Mesenchymal stem cell (in vitro differentiated cells and primary cell): ENCODE results near the gene EEF2KMT.
A peak's percentile ranks its signal among the peaks of the same experiment; 100 is the strongest.

Experiments used
- DNase-seq: peaks from one replicate; pipeline ENCODE4 v3.0.0-alpha.2; 2013
- H2AFZ ChIP-seq: one replicate; pipeline ENCODE4 v1.6.1; 2013; ENCODE audit warnings: low read depth, mild to moderate bottlenecking, control low read depth, inconsistent platforms, low read length, moderate library complexity
- H2AK5ac ChIP-seq: 2 replicates; pipeline ENCODE4 v1.6.1; 2013; ENCODE audit warnings: low read length, moderate library complexity, mild to moderate bottlenecking, inconsistent platforms; ENCODE audit not compliant: severe bottlenecking
- H2BK120ac ChIP-seq: one replicate; pipeline ENCODE4 v1.6.1; 2013; ENCODE audit warnings: low read depth, mild to moderate bottlenecking, inconsistent platforms, low read length, moderate library complexity
- H2BK12ac ChIP-seq, 2 experiments: one replicate each; pipeline ENCODE4 v1.6.1; 2013; ENCODE audit warnings: inconsistent platforms in 2 of 2, low read length in 2 of 2, mild to moderate bottlenecking in 2 of 2, moderate library complexity in 2 of 2, control low read depth in 1 of 2
- H2BK15ac ChIP-seq: one replicate; pipeline ENCODE4 v1.6.1; 2013; ENCODE audit warnings: mild to moderate bottlenecking, low read depth, inconsistent platforms; ENCODE audit not compliant: poor library complexity, severe bottlenecking
- H2BK5ac ChIP-seq: 2 replicates; pipeline ENCODE4 v1.6.1; 2013; ENCODE audit warnings: low read depth, mild to moderate bottlenecking, low read length, control low read depth, inconsistent platforms; ENCODE audit not compliant: poor library complexity, severe bottlenecking
- H3K14ac ChIP-seq, 2 experiments: one replicate each; pipeline ENCODE4 v1.6.1; 2013; ENCODE audit warnings: inconsistent platforms in 2 of 2, low read length in 2 of 2, control low read depth in 1 of 2, mild to moderate bottlenecking in 1 of 2, moderate library complexity in 1 of 2
- H3K18ac ChIP-seq, 2 experiments: one replicate each; pipeline ENCODE4 v1.6.1; 2013; ENCODE audit warnings: inconsistent platforms in 2 of 2, low read length in 2 of 2, control low read depth in 1 of 2, low read depth in 1 of 2, mild to moderate bottlenecking in 1 of 2
- H3K23ac ChIP-seq, 2 experiments: one replicate each; pipeline ENCODE4 v1.6.1; 2013; ENCODE audit warnings: inconsistent platforms in 2 of 2, low read length in 2 of 2, mild to moderate bottlenecking in 2 of 2, moderate library complexity in 2 of 2, control low read depth in 1 of 2
- H3K27ac ChIP-seq: 2 replicates; pipeline ENCODE4 v1.5.1; 2013; ENCODE audit warnings: mild to moderate bottlenecking, moderate library complexity, low read length, control low read depth, inconsistent platforms; ENCODE audit not compliant: poor library complexity, severe bottlenecking
- H3K27me3 ChIP-seq, 2 experiments: 2 replicates each; pipeline versions ENCODE4 v1.6.1 to v1.7.0; 2013; ENCODE audit warnings: low read length in 2 of 2, mild to moderate bottlenecking in 2 of 2, moderate library complexity in 2 of 2, control low read depth in 1 of 2, inconsistent platforms in 1 of 2; ENCODE audit not compliant: control insufficient read depth in 1 of 2, insufficient read depth in 1 of 2
- H3K36me3 ChIP-seq, 2 experiments: 2 replicates each; pipeline versions ENCODE4 v1.6.1 to v1.7.0; 2013; ENCODE audit warnings: low read length in 2 of 2, control low read depth in 1 of 2, inconsistent platforms in 1 of 2, low read depth in 1 of 2, mild to moderate bottlenecking in 1 of 2; ENCODE audit not compliant: insufficient read depth in 2 of 2, control insufficient read depth in 1 of 2
- H3K4ac ChIP-seq, 2 experiments: one replicate each; pipeline ENCODE4 v1.6.1; 2013; ENCODE audit warnings: inconsistent platforms in 2 of 2, low read length in 2 of 2, mild to moderate bottlenecking in 2 of 2, moderate library complexity in 2 of 2, control low read depth in 1 of 2, low read depth in 1 of 2
- H3K4me1 ChIP-seq: 2 replicates; pipeline ENCODE4 v1.6.1; 2013; ENCODE audit warnings: low read depth, low read length, control low read depth; ENCODE audit not compliant: control insufficient read depth, insufficient read depth
- H3K4me2 ChIP-seq: 2 replicates; pipeline ENCODE4 v1.6.1; 2013; ENCODE audit warnings: low read length, mild to moderate bottlenecking, inconsistent platforms; ENCODE audit not compliant: poor library complexity, severe bottlenecking
- H3K4me3 ChIP-seq, 2 experiments: 2 replicates each; pipeline versions ENCODE4 v1.5.1 to v1.7.0; 2013; ENCODE audit warnings: low read length in 2 of 2, mild to moderate bottlenecking in 2 of 2, control low read depth in 1 of 2, low read depth in 1 of 2; ENCODE audit not compliant: insufficient read depth in 1 of 2
- H3K79me1 ChIP-seq: replicated peaks from 2 replicates; pipeline ENCODE4 v1.6.1; 2013; ENCODE audit warnings: mild to moderate bottlenecking, control low read depth, low read length, inconsistent platforms; ENCODE audit not compliant: poor library complexity, severe bottlenecking
- H3K9ac ChIP-seq: 2 replicates; pipeline ENCODE4 v1.7.0; 2013; ENCODE audit warnings: mild to moderate bottlenecking, low read length, moderate library complexity
- H3K9me3 ChIP-seq: 2 replicates; pipeline ENCODE4 v1.7.0; 2013; ENCODE audit warnings: mild to moderate bottlenecking, low read length; ENCODE audit not compliant: control insufficient read depth
- H4K8ac ChIP-seq: one replicate; pipeline ENCODE4 v1.6.1; 2013; ENCODE audit warnings: inconsistent platforms, mild to moderate bottlenecking, low read length, moderate library complexity
- H4K91ac ChIP-seq: one replicate; pipeline ENCODE4 v1.6.1; 2013; ENCODE audit warnings: mild to moderate bottlenecking, low read length, inconsistent platforms
- WGBS: methylation state at CpG from one replicate; pipeline ENCODE4 v1.1.7; 2013; ENCODE audit warnings: mixed read lengths; 5-methylcytosine and 5-hydroxymethylcytosine counted together

Gene EEF2KMT

DNA sequence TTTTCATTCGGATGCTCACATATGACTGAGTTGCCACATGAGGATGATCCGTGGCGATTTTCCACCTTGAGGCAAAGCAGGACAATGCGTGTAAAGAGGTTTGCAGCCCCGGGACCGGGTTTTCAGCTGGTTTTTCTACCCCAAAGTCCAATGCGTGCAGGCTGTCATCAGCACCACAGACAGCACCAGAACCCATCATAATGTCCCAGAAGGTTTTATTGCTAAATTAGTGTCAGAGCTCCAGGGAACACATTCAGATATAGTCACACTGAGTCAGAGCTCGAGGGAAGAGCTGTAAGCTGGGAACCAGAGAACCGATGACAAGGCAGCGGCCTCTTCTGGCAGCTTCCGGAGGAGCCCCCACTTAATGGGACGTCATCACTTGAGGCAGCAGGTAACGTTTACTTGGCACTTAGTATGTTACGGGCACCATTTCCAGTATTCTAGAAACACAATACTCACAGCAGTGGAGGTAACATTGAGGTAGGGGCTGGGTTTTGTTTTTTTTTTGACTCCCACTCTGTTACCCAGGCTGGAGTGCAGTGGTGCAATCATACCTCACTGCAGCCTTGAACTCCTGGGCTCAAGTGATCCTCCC is 54.9 kb downstream of the EEF2KMT start:
- no peak overlapping the region for H2BK120ac ChIP-seq
- no peaks in the 10 kb centered on the region for H3K9me3 ChIP-seq

DNA sequence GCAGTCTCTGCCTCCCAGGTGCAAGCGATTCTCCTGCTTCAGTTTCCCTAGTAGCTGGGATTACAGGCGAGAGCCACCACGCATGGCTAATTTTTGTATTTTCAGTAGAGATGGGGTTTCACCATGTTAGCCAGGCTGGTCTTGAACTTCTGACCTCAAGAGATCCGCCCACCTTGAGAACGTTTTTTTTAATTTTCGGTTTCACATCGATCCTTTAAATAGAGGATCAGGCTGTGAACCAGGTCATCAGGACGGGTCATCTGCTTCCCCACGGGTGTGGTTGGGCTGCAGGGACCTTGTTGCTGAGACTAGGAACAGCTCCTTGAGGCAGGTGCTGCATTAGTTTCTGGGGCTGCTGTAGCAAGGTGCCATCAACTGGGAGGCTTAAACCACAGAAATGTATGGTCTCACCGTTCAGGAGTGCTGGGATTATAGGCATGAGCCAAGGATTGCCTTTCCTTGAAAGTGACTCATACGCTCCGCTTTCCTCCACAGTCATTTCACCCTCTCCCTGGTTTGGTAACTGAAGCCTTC is 55.9 kb downstream of the EEF2KMT start:
- H3K4me2 ChIP-seq: no peak overlapping the region
- 76% methylated on average over 12 of the region's 12 CpGs for WGBS
- peak; percentile 70 for DNase-seq
- H3K9ac ChIP-seq: no peak overlapping the region
- H3K36me3 ChIP-seq: no peaks in the 10 kb centered on the region
- H2BK15ac ChIP-seq: no peak overlapping the region
- no peak overlapping the region for H2AK5ac ChIP-seq
- peaks cover 16 to 21% of the 10 kb centered on the region in 2 experiments for H3K27me3 ChIP-seq
- no peaks in the 10 kb centered on the region for H3K79me1 ChIP-seq
- no peak overlapping the region for H3K18ac ChIP-seq
- H2AFZ ChIP-seq: no peak overlapping the region
- H3K4me1 ChIP-seq: peaks cover 13% of the 10 kb centered on the region
- no peak overlapping the region for H3K4me3 ChIP-seq
- H4K91ac ChIP-seq: no peak overlapping the region
- no peak overlapping the region for H3K23ac ChIP-seq
- no peak overlapping the region for H3K14ac ChIP-seq
- no peak overlapping the region for H2BK120ac ChIP-seq
- no peak overlapping the region for H3K4ac ChIP-seq
- H2BK5ac ChIP-seq: no peak overlapping the region
- H4K8ac ChIP-seq: no peak overlapping the region
- H2BK12ac ChIP-seq: no peak overlapping the region
- no peaks in the 10 kb centered on the region for H3K9me3 ChIP-seq
- H3K27ac ChIP-seq: no peak overlapping the region

More for the DNA sequence above, 54.9 kb downstream of the EEF2KMT start:
- no peak overlapping the region for H3K4me2 ChIP-seq
- H4K91ac ChIP-seq: no peak overlapping the region
- WGBS: 64% methylated on average over 12 of the region's 14 CpGs
- no peak overlapping the region for H2AFZ ChIP-seq
- H2BK15ac ChIP-seq: no peak overlapping the region
- H3K9ac ChIP-seq: no peak overlapping the region
- H2AK5ac ChIP-seq: no peak overlapping the region
- H3K4me3 ChIP-seq: no peak overlapping the region
- H4K8ac ChIP-seq: no peak overlapping the region
- peak; percentile 43 for DNase-seq
- H3K14ac ChIP-seq: no peak overlapping the region
- no peak overlapping the region for H2BK12ac ChIP-seq
- H3K27me3 ChIP-seq: peaks cover 16 to 30% of the 10 kb centered on the region in 2 experiments
- no peak overlapping the region for H2BK5ac ChIP-seq
- no peak overlapping the region for H3K18ac ChIP-seq
- H3K4me1 ChIP-seq: peaks cover 13% of the 10 kb centered on the region
- no peak overlapping the region for H3K23ac ChIP-seq
- H3K79me1 ChIP-seq: no peaks in the 10 kb centered on the region
- no peak overlapping the region for H3K4ac ChIP-seq
- H3K27ac ChIP-seq: no peak overlapping the region
- no peaks in the 10 kb centered on the region for H3K36me3 ChIP-seq

DNA sequence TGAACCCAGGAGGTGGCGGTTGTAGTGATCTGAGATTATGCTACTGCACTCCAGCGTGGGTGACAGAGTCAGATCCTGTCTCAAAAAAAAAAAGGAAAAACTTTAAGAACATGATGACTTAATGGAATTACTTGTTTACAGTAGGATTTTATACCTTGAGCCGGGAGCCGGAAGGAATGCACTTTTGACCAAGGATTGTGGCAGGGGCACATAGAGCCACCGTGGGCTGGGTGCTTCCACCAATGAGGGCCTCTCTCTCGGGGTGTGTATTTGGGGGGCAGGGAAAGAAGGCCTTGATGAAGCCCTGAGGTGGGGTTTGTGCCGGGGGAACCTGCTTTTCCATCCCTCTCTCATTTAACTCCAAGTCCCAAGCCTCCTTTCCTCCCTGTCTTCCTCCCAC is 57.1 kb downstream of the EEF2KMT start:
- no peak overlapping the region for H2BK5ac ChIP-seq
- H3K14ac ChIP-seq: no peak overlapping the region
- no peak overlapping the region for H2AFZ ChIP-seq
- no peak overlapping the region for H3K4me2 ChIP-seq
- no peaks in the 10 kb centered on the region for H3K36me3 ChIP-seq
- no peak overlapping the region for H3K23ac ChIP-seq
- H3K9me3 ChIP-seq: no peaks in the 10 kb centered on the region
- H3K9ac ChIP-seq: no peak overlapping the region
- H3K27ac ChIP-seq: no peak overlapping the region
- no peak overlapping the region for H2BK120ac ChIP-seq
- no peak overlapping the region for H4K91ac ChIP-seq
- H2AK5ac ChIP-seq: no peak overlapping the region
- no peak overlapping the region for H3K18ac ChIP-seq
- no peak overlapping the region for H4K8ac ChIP-seq
- H2BK12ac ChIP-seq: no peak overlapping the region
- H3K4me1 ChIP-seq: peaks cover 13% of the 10 kb centered on the region
- no peak overlapping the region for H3K4me3 ChIP-seq
- no peak overlapping the region for H3K4ac ChIP-seq
- no peak overlapping the region for H2BK15ac ChIP-seq
- no peaks in the 10 kb centered on the region for H3K79me1 ChIP-seq
- WGBS: 73% methylated on average over 5 of the region's 7 CpGs
- peaks cover 11 to 19% of the 10 kb centered on the region in 2 experiments for H3K27me3 ChIP-seq
- DNase-seq: no peak

- peaks cover 8 to 11% of the 10 kb centered on the region in 2 experiments for H3K27me3 ChIP-seq
- DNase-seq: peak; percentile 9
- H4K8ac ChIP-seq: no peak overlapping the region
- H3K4me3 ChIP-seq: no peak overlapping the region
- H3K4me1 ChIP-seq: peaks cover 12% of the 10 kb centered on the region
- no peak overlapping the region for H3K9ac ChIP-seq
- no peak overlapping the region for H2BK12ac ChIP-seq
- no peak overlapping the region for H3K14ac ChIP-seq
- H2BK120ac ChIP-seq: no peak overlapping the region
- H2AFZ ChIP-seq: no peak overlapping the region
- no peak overlapping the region for H2AK5ac ChIP-seq
- no peaks in the 10 kb centered on the region for H3K9me3 ChIP-seq
- H2BK15ac ChIP-seq: no peak overlapping the region
- H3K4me2 ChIP-seq: no peak overlapping the region
- 52% methylated on average over 9 of the region's 12 CpGs for WGBS
- H4K91ac ChIP-seq: no peak overlapping the region
- H3K23ac ChIP-seq: no peak overlapping the region
- no peak overlapping the region for H3K27ac ChIP-seq
- peaks cover 0 to 3% of the 10 kb centered on the region in 2 experiments for H3K36me3 ChIP-seq
- H3K18ac ChIP-seq: no peak overlapping the region
- peaks cover 13% of the 10 kb centered on the region for H3K79me1 ChIP-seq
- H2BK5ac ChIP-seq: no peak overlapping the region
- no peak overlapping the region for H3K4ac ChIP-seq
These were observed 61.1 kb downstream of the EEF2KMT start for GRCh38 chr16:5036228-5037156.
